Measurements from ENCODE around the gene CKLF.
A peak's percentile ranks its signal among the peaks of the same experiment; 100 is the strongest.
"Not testable (repeated sequence)": the region's sequence is repeated elsewhere in the genome, so short reads cannot be mapped to it uniquely, and the experiment has no call there.

CKLF gene

DNA sequence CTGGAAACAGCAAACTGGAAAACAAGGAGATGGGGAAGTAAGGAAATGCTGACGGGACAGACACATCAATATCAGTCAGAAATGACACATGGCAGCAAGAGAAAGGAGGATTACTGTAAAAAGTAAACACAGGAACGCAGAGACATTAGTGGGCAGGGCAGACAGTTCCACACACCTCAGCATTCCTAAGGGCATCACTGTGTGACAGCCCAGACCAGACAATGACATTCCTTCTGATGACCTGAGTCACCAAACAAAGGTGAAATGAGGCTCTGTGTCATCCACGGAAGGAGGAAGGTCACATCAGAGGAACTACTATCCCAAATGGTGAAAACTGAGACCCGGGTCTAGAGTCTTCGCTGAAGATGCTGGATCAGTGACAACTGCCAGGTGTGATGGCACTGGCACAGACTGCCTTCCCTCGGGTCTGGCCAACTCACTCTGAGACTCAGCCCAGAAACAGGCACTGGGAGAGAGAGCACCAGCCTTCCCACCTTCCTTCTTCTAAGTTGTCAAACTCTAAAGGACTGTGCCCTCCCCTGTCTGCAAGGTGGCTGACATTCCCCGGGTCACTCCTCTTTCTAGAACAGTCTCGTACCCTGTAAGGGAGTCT, 39.2 kb upstream of the CKLF start:
- H3K18ac ChIP-seq (ENCODE audit: low read depth in 1 of 2, low read length in 2 of 2): peak overlapping the region in 1 of 2 experiments; percentile 3
- DNase-seq: no peak
- H3K9ac ChIP-seq (ENCODE audit: low read length): peak overlapping the region; percentile 20
- H3K27ac ChIP-seq (ENCODE audit: low read length, poor library complexity, severe bottlenecking): peak overlapping the region; percentile 97
- no peak overlapping the region for H3K4me3 ChIP-seq (ENCODE audit: insufficient read depth in 1 of 2, low read depth in 1 of 2, low read length in 2 of 2)
- H2BK12ac ChIP-seq (ENCODE audit: low read length in 2 of 2): peak overlapping the region; percentile 70 to 82
- H2AK5ac ChIP-seq (ENCODE audit: low read length, severe bottlenecking): peak overlapping the region; percentile 99
- H3K79me1 ChIP-seq (replicated peaks; ENCODE audit: low read length, poor library complexity, severe bottlenecking): peaks cover 12% of the 10 kb centered on the region
- H2BK5ac ChIP-seq (ENCODE audit: low read depth, low read length, poor library complexity, severe bottlenecking): peak overlapping the region; percentile 97
- peaks cover 28 to 29% of the 10 kb centered on the region in 2 experiments for H3K36me3 ChIP-seq (ENCODE audit: control insufficient read depth in 1 of 2, insufficient read depth in 2 of 2, low read depth in 1 of 2, low read length in 2 of 2)
- H4K91ac ChIP-seq (ENCODE audit: low read length): no peak overlapping the region
- H3K4me1 ChIP-seq (ENCODE audit: control insufficient read depth, insufficient read depth, low read depth, low read length): peaks cover 56% of the 10 kb centered on the region
- H2BK15ac ChIP-seq (ENCODE audit: low read depth, poor library complexity, severe bottlenecking): no peak overlapping the region
- no peak overlapping the region for H3K4me2 ChIP-seq (ENCODE audit: low read length, poor library complexity, severe bottlenecking)
- no peak overlapping the region for H3K4ac ChIP-seq (ENCODE audit: low read depth in 1 of 2, low read length in 2 of 2)
- no peak overlapping the region for H2AFZ ChIP-seq (ENCODE audit: low read depth, low read length)
- H3K27me3 ChIP-seq (ENCODE audit: control insufficient read depth in 1 of 2, insufficient read depth in 1 of 2, low read length in 2 of 2): no peaks in the 10 kb centered on the region
- no peak overlapping the region for H2BK120ac ChIP-seq (ENCODE audit: low read depth, low read length)
- H3K23ac ChIP-seq (ENCODE audit: low read length in 2 of 2): no peak overlapping the region
- WGBS: 71% methylated on average over 8 of the region's 8 CpGs
- H3K9me3 ChIP-seq (ENCODE audit: control insufficient read depth, low read length): no peaks in the 10 kb centered on the region
- H4K8ac ChIP-seq (ENCODE audit: low read length): no peak overlapping the region
- H3K14ac ChIP-seq (ENCODE audit: low read length in 2 of 2): peak overlapping the region in 1 of 2 experiments; percentile 3

DNA sequence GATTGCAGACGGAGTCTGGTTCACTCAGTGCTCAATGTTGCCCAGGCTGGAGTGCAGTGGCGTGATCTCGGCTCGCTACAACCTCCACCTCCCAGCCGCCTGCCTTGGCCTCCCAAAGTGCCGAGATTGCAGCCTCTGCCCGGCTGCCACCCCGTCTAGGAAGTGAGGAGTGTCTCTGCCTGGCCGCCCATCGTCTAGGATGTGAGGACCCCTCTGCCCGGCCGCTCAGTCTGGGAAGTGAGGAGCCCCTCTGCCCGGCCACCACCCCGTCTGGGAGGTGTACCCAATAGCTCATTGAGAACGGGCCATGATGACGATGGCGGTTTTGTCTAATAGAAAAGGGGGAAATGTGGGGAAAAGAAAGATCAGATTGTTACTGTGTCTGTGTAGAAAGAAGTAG, 38.0 kb upstream of the CKLF start:
- H3K27ac ChIP-seq (ENCODE audit: low read length, poor library complexity, severe bottlenecking); H3K18ac ChIP-seq (ENCODE audit: low read depth in 1 of 2, low read length in 2 of 2); H3K4ac ChIP-seq (ENCODE audit: low read depth in 1 of 2, low read length in 2 of 2); H2AK5ac ChIP-seq (ENCODE audit: low read length, severe bottlenecking); DNase-seq; H3K4me2 ChIP-seq (ENCODE audit: low read length, poor library complexity, severe bottlenecking); H3K9me3 ChIP-seq (ENCODE audit: control insufficient read depth, low read length); H2BK12ac ChIP-seq (ENCODE audit: low read length in 2 of 2); H2BK15ac ChIP-seq (ENCODE audit: low read depth, poor library complexity, severe bottlenecking); H4K8ac ChIP-seq (ENCODE audit: low read length); H4K91ac ChIP-seq (ENCODE audit: low read length); H3K27me3 ChIP-seq (ENCODE audit: control insufficient read depth in 1 of 2, insufficient read depth in 1 of 2, low read length in 2 of 2); H2AFZ ChIP-seq (ENCODE audit: low read depth, low read length); H3K14ac ChIP-seq (ENCODE audit: low read length in 2 of 2); H3K23ac ChIP-seq (ENCODE audit: low read length in 2 of 2); H2BK5ac ChIP-seq (ENCODE audit: low read depth, low read length, poor library complexity, severe bottlenecking); H2BK120ac ChIP-seq (ENCODE audit: low read depth, low read length); H3K4me3 ChIP-seq (ENCODE audit: insufficient read depth in 1 of 2, low read depth in 1 of 2, low read length in 2 of 2); H3K9ac ChIP-seq (ENCODE audit: low read length): not testable (repeated sequence)
- H3K4me1 ChIP-seq (ENCODE audit: control insufficient read depth, insufficient read depth, low read depth, low read length): peaks cover 48% of the 10 kb centered on the region
- WGBS: 97% methylated on average over 12 of the region's 17 CpGs
- peaks cover 23 to 24% of the 10 kb centered on the region in 2 experiments for H3K36me3 ChIP-seq (ENCODE audit: control insufficient read depth in 1 of 2, insufficient read depth in 2 of 2, low read depth in 1 of 2, low read length in 2 of 2)
- peaks cover 11% of the 10 kb centered on the region for H3K79me1 ChIP-seq (replicated peaks; ENCODE audit: low read length, poor library complexity, severe bottlenecking)

DNA sequence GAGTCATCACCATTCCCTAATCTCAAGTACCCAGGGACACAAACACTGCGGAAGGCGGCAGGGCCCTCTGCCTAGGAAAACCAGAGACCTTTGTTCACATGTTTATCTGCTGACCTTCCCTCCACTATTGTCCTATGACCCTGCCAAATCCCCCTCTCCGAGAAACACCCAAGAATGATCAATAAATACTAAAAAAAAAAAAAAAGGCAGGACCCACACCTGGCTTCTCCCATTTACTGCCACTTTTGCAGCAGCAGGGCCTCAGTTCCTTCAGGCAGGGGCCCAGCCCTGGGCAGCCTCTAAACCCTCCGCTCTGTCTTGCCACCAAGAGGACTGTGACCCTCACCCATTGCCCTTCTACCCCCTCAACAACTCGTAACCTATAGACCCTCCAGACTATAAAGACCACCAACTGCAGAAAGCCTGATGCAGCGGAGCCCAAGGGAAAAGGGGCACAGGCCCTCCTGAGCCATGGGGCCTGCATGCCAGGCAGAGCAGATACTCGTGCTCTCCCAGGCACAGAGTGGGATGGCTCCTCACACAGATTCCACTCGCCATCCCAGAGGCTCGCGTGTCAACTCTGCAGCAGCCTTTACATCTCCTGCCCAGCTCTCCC, 37.3 kb upstream of the CKLF start:
- H3K27ac ChIP-seq (ENCODE audit: low read length, poor library complexity, severe bottlenecking): peak overlapping the region; percentile 98
- H2BK120ac ChIP-seq (ENCODE audit: low read depth, low read length); H3K4me2 ChIP-seq (ENCODE audit: low read length, poor library complexity, severe bottlenecking); H3K23ac ChIP-seq (ENCODE audit: low read length in 2 of 2); DNase-seq; H2AFZ ChIP-seq (ENCODE audit: low read depth, low read length); H3K4me3 ChIP-seq (ENCODE audit: insufficient read depth in 1 of 2, low read depth in 1 of 2, low read length in 2 of 2); H3K27me3 ChIP-seq (ENCODE audit: control insufficient read depth in 1 of 2, insufficient read depth in 1 of 2, low read length in 2 of 2); H3K9me3 ChIP-seq (ENCODE audit: control insufficient read depth, low read length): not testable (repeated sequence)
- 77% methylated on average over 10 of the region's 10 CpGs for WGBS
- peak overlapping the region; percentile 99 for H2BK5ac ChIP-seq (ENCODE audit: low read depth, low read length, poor library complexity, severe bottlenecking)
- H2AK5ac ChIP-seq (ENCODE audit: low read length, severe bottlenecking): peak overlapping the region; percentile 99
- H4K8ac ChIP-seq (ENCODE audit: low read length): peak overlapping the region; percentile 35
- peak overlapping the region; percentile 87 for H4K91ac ChIP-seq (ENCODE audit: low read length)
- H3K4ac ChIP-seq (ENCODE audit: low read depth in 1 of 2, low read length in 2 of 2): peak overlapping the region; percentile 63 to 79
- peak overlapping the region; percentile 2 to 23 for H2BK12ac ChIP-seq (ENCODE audit: low read length in 2 of 2)
- peak overlapping the region; percentile 23 to 32 for H3K18ac ChIP-seq (ENCODE audit: low read depth in 1 of 2, low read length in 2 of 2)
- H3K14ac ChIP-seq (ENCODE audit: low read length in 2 of 2): peak overlapping the region in 1 of 2 experiments; percentile 28
- H3K36me3 ChIP-seq (ENCODE audit: control insufficient read depth in 1 of 2, insufficient read depth in 2 of 2, low read depth in 1 of 2, low read length in 2 of 2): peaks cover 23 to 26% of the 10 kb centered on the region in 2 experiments
- H3K4me1 ChIP-seq (ENCODE audit: control insufficient read depth, insufficient read depth, low read depth, low read length): peaks cover 49% of the 10 kb centered on the region
- H3K9ac ChIP-seq (ENCODE audit: low read length): peak overlapping the region; percentile 20
- peaks cover 12% of the 10 kb centered on the region for H3K79me1 ChIP-seq (replicated peaks; ENCODE audit: low read length, poor library complexity, severe bottlenecking)
- H2BK15ac ChIP-seq (ENCODE audit: low read depth, poor library complexity, severe bottlenecking): peak overlapping the region; percentile 61
